Measurements from ENCODE around the gene NEURL3.

NEURL3 gene

GRCh38 chr2:96527286-96528005 lies 22.3 kb upstream of the NEURL3 start:
- DNase-seq, result peak; percentile 70 to 77

GRCh38 chr2:96526615-96527285 lies 21.6 kb upstream of the NEURL3 start:
- no peak for DNase-seq

DNA sequence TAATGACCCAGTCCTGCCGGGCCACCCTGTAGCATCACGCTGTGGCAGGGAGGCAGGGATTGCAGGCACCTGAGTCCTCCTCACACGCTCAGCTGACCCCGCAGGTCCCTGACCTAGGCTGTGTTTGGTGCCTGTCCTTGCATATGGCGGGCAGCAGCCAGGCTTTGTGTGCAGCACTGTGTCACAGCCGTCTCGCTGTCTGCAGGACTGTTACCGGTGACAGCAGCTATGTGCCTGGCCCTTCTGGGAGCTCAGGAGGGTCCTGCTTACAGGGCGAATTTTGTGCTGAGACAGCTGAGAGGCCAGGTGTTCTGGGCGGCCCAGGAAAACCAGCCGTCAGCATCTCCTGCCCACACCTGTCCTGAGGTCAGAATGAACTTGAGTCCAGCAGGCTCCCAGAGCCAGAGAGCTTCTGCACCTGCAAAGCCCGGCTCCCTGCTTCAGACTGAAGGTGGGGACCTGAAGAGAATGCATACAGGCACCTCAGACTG lies 21.0 kb upstream of the NEURL3 start:
- DNase-seq, result no peak

GRCh38 chr2:96525211-96525507 lies 20.0 kb upstream of the NEURL3 start:
- DNase-seq, result no peak

- no peak for DNase-seq
Measured at GRCh38 chr2:96524482-96525210, 19.5 kb upstream of the NEURL3 start.

- DNase-seq, result no peak
Measured at GRCh38 chr2:96523659-96524481, 18.7 kb upstream of the NEURL3 start.

- no peak for DNase-seq
Measured at GRCh38 chr2:96522304-96523203, 17.4 kb upstream of the NEURL3 start.

DNA sequence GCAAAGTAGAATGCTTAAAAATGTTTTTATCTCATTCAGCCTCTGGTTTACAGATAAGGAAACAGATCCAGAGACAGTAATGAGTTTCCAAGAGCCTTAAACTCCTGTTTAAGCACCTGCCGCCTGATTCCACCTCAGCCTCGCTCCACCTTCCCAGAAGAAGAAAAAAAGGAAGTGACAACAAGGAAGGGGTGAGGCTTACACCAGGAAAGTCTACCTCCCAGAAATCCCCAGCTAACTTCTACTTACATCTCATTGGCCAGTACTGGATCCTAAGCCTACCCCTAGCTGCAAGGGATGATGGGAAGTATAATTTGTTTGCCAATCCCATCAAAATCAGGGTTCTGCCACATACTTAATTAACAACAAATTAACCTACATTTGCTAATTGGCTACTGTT lies 16.1 kb upstream of the NEURL3 start:
- no peak for DNase-seq

GRCh38 chr2:96520697-96521096 lies 15.5 kb upstream of the NEURL3 start:
- DNase-seq, result no peak

GRCh38 chr2:96520231-96520630 lies 15.1 kb upstream of the NEURL3 start:
- no peak for DNase-seq

DNA sequence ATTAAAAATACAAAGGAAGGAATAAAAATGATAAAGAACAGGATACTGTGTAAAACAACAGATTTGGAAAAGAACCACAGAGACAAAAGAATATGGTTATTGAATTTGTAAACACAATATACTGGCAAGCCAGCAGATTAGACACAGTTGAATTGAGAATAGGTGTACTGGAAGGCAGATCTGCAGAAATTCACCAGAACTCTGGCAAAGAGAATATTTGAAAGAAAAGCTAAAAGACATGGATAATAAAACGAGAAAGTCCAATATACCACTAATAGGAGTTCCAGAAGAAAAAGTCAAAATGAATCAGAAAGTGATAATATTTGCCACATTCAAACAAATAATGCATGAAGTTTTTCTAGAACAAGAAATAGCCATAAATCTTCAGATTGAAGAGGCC lies 11.9 kb upstream of the NEURL3 start:
- no peak for DNase-seq

- DNase-seq, result no peak
Measured at GRCh38 chr2:96514521-96514920, 9.4 kb upstream of the NEURL3 start.

DNA sequence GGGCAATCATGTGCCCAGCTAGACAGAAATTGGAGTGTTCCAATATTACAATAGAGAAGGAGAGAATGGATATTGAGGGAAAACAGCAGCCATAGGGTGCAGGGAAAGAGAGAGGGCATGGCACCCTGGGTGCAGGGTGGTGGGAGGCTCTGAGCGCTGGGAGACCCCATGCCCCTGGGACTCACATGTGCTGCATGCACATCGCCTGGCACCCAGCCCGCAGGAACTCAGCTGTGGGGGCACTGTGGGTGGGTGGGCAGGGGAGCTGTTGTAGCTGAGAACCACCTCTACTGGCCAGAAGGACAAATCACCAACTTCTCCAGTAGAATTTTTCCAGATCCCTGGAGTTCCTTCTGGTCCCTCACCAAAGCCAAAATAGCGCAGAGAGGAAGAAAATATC lies 7.2 kb upstream of the NEURL3 start:
- no peak for DNase-seq

- no peak for DNase-seq
Measured at GRCh38 chr2:96511851-96512250, 6.7 kb upstream of the NEURL3 start.

GRCh38 chr2:96510931-96511595 lies 5.9 kb upstream of the NEURL3 start:
- DNase-seq, result no peak

DNA sequence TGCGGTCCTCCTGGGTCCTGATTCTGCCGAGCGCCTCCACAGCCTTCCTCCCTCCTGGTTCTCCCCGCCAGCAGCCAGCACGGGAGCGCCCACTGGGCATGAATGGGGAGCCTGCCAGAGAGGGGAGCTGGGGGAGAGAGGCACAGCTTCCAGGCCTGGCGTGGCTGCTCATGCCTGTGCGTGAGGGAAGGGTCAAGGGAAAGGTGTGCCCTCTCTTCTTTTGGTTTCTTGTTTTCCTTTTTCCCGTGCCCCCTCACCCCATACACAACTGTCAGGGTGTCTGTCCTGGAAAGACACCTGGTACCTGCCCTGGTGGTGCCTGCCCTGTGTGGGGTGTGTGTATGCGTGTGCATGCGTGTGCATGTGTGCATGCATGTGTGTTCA lies 4.7 kb upstream of the NEURL3 start:
- DNase-seq, result no peak

DNA sequence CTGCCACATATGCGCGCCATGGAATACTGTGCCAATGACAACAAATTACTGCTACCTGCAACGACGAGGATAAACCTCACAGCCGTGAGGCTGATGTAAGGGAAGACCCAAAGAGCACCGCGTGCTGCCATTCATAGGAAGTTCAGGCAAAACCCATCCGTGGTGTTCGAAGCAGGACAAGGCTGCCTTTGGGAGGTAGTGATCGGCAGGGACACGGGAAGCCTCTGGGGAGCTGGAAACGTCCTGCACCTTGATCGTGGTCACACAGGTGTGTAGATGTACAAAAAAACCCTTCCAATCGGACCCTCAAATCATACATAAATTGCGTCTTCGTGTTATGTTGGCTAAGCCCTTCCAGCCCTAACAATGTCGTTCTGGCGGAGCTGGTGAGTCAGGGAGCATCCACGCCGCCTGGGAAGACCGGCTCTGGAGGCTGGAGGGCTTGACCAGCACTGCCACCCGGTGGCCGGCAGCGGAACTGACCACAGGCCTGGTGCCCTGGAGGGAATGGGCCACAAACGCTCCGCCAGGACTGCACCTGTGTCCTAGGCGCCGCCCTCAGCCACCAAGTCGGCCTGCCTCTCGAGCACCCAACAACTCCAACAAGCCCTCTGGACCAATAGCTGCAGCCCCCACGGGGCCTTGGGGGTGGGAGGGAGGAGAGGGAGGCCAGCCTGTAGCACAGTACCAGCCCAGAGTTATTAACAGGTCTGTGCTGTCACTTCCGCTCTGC lies 4.1 kb upstream of the NEURL3 start:
- DNase-seq, result peak; percentile 73 to 85

GRCh38 chr2:96508521-96509113 lies 3.5 kb upstream of the NEURL3 start:
- DNase-seq, result no peak

DNA sequence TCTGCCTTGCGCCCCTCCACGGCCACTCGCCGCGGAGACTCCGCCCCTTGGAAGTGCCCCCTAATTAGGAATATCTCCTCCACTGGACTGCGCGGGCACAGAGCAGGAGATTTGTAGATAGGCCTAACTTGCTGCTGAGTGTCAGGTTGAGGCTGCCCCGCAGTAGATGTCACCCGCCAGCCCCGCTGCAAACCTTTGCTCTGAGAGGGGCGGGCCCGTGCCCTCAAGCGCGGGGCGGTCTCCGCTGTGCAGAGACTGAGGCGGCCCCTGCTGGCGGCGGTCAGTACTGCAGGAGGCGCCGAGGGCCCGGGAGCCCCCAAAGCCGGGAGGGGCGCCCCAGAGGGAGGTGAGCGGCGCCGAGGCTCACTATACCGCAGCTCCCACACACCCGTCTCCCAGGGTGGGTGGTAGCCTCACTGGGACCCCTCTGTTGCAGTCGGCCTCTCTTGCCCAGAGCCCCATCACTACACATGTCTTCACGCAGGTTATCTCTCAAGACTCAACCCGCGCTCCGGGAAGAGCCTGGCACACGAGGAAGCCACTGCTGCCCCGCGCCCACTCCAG lies 2.9 kb upstream of the NEURL3 start:
- DNase-seq, result peak; percentile 93 to 94

DNA sequence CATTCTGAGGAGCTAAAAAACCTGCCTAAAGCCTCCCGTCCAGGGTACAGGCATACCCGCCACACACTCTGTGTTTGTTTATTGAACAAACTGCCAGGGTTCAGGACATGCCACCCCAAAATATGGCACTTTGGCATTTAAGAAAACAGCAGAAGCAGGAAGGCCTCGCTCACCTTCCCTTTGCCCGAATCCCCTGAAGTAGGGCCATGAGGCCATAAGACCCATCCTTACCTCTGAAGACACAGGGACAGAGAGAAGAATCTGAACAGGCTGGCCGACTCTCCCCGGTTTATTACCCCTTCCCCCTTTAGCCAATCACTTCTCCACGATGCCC lies 1.7 kb upstream of the NEURL3 start:
- DNase-seq, result no peak
